Measurements from ENCODE around the gene CERS6.

DNA sequence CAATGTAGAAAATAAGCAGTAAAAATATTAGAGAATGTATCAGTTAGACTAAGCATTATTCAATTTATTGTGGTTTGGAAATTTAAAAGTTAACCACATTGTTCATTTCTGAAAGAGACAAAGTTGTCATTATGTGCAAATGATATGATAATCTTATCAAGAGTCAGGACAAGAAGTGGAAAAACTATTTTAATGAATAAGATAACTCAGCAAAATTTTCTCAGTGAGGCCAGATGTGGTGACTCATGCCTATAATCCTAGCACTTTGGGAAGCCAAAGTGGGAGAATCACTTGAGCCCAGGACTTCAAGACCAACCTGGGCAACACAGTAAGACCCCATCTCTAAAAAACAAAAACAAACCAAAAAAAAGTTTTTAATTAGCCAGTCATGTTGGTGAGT, 39.5 kb upstream of the CERS6 start:
- TF ChIP-seq, protein P1, sequence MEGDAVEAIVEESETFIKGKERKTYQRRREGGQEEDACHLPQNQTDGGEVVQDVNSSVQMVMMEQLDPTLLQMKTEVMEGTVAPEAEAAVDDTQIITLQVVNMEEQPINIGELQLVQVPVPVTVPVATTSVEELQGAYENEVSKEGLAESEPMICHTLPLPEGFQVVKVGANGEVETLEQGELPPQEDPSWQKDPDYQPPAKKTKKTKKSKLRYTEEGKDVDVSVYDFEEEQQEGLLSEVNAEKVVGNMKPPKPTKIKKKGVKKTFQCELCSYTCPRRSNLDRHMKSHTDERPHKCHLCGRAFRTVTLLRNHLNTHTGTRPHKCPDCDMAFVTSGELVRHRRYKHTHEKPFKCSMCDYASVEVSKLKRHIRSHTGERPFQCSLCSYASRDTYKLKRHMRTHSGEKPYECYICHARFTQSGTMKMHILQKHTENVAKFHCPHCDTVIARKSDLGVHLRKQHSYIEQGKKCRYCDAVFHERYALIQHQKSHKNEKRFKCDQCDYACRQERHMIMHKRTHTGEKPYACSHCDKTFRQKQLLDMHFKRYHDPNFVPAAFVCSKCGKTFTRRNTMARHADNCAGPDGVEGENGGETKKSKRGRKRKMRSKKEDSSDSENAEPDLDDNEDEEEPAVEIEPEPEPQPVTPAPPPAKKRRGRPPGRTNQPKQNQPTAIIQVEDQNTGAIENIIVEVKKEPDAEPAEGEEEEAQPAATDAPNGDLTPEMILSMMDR (IDR thresholded peaks at IDR 0.05): no peak
- TF ChIP-seq ZFX (IDR thresholded peaks at IDR 0.05; ENCODE audit: borderline replicate concordance): no peak

Measured in 22Rv1 (cell line).